HG03565 (cell line): Measurements from ENCODE around the gene SIAE.
"Not testable (repeated sequence)": the region's sequence is repeated elsewhere in the genome, so short reads cannot be mapped to it uniquely, and the experiment has no call there.

Source experiments
- ATAC-seq: cut with Tn5 transposase; IDR thresholded peaks from one replicate; pipeline ENCODE4 v1.9.1; 2021; ENCODE audit warnings: mild to moderate bottlenecking, moderate library complexity; ENCODE audit not compliant: unreplicated experiment

SIAE gene

GRCh38 chr11:124625504-124626168 is 47.9 kb downstream of the SIAE start:
- ATAC-seq: no peak

- ATAC-seq: no peak
Measured at GRCh38 chr11:124623861-124624525, 49.5 kb downstream of the SIAE start.

GRCh38 chr11:124622531-124623451 is 50.7 kb downstream of the SIAE start, which contains the start of gene TBRG1:
Gene TBRG1, plus strand, starts transcription at chr11:124622864. Its CDS starts 220 bp downstream, at chr11:124623084.
- peak; percentile 95 for ATAC-seq

- no peak for ATAC-seq
Measured at GRCh38 chr11:124618863-124619262, 54.7 kb downstream of the SIAE start.

GRCh38 chr11:124612567-124613246 is 60.8 kb downstream of the SIAE start:
- ATAC-seq: no peak

GRCh38 chr11:124612045-124612444 is 61.5 kb downstream of the SIAE start:
- ATAC-seq: peak; percentile 56

- no peak for ATAC-seq
Measured at GRCh38 chr11:124611064-124611463, 62.5 kb downstream of the SIAE start, which contains the start of gene PANX3. Gene PANX3, plus strand, starts transcription at chr11:124611428. Its CDS starts 129 bp downstream, at chr11:124611557.

- ATAC-seq: no peak
Measured at GRCh38 chr11:124610295-124610694, 63.2 kb downstream of the SIAE start.

GRCh38 chr11:124608147-124608546 is 65.4 kb downstream of the SIAE start:
- ATAC-seq: no peak

- no peak for ATAC-seq
Measured at GRCh38 chr11:124605719-124606118, 67.8 kb downstream of the SIAE start.

- ATAC-seq: not testable (repeated sequence)
Measured at GRCh38 chr11:124602723-124603122, 70.8 kb downstream of the SIAE start.

GRCh38 chr11:124602193-124602592 is 71.3 kb downstream of the SIAE start:
- no peak for ATAC-seq

GRCh38 chr11:124600621-124601320 is 72.8 kb downstream of the SIAE start:
- ATAC-seq: no peak

GRCh38 chr11:124597626-124598025 is 75.9 kb downstream of the SIAE start:
- ATAC-seq: no peak

GRCh38 chr11:124595302-124595701 is 78.2 kb downstream of the SIAE start:
- no peak for ATAC-seq

- no peak for ATAC-seq
Measured at GRCh38 chr11:124592627-124593026, 80.9 kb downstream of the SIAE start.

- no peak for ATAC-seq
Measured at GRCh38 chr11:124591430-124591829, 82.1 kb downstream of the SIAE start.

- no peak for ATAC-seq
Measured at GRCh38 chr11:124586238-124586860, 87.2 kb downstream of the SIAE start.

- ATAC-seq: no peak
Measured at GRCh38 chr11:124584681-124585372, 88.7 kb downstream of the SIAE start.
